ENCODE data around the gene SLMAP.
"Not testable (repeated sequence)": the region's sequence is repeated elsewhere in the genome, so short reads cannot be mapped to it uniquely, and the experiment has no call there.

The SLMAP gene

DNA sequence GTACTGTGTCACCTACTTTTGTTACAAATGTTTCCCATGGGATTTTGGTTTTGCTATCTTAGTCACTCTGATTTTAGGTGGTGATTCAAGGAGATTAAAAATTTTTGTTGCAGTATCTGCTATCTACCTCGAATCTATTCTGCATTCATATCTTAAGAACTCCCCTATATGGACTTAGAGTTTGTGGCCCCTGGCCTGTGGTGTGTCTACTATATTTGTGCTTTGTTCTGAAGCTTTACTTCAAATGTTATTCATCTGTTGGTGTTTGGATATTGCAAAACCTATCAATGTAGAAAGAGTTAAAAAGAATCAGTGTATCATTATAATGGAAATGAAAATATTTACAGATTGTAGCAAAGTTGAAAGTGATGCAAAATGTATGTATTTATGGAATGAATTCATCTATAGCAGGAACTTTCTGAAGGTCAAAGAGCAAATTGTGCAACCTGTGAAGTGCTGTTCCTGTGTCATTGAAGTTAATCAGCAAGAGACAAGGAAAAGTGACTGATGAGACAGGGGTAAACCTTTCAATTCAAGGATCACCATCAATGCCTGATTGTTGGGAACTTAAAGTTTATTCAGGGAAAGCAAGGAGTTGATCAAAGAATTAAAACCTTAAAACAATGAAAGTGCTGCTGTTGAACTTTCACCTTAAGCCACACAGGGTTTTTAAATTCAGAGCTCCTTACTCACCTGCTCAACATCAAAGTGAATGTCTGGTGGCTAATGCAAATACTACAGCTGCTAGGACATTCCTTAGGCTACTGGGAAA, 71.0 kb downstream of the SLMAP start:
- no peak for DNase-seq (ENCODE audit: low read depth in 1 of 2, low spot score in 1 of 2)

DNA sequence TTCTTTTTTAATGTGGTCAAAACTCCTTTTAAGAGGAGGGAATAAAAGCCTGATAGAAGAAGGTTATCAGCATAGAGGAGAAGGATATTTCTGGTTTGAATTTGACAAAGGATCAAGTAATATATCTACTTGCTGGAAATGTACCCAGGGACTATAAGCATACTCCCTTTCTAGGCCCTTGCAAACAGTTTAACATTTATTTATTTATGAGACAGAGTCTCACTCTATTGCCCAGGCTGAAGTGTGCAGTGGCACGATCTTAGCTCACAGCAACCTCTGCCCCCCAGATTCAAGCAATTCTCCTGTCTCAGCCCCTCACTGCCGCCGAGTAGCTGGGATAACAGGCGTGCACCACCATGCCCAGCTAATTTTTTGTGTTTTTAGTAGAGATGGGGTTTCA, 71.6 kb downstream of the SLMAP start:
- DNase-seq (ENCODE audit: low read depth in 1 of 2, low spot score in 1 of 2), result no peak

DNA sequence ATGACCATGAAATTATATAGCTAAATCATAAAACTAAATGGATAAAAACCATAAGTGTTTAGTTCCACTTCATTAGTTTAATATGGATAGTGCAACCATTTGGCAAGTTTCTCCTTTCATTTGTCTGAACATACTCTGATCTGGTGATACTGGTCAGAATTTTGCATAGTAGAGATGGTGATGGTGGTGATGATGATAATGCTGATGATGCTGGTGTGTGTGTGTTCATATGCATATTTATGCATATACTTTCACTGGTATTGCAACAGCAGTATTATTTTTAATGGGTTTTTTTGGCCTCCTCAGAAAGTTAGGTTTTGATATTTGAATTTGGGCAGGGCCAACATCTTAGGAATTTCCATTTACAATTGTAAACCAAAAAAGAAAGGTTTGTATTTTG, 76.4 kb downstream of the SLMAP start:
- DNase-seq (ENCODE audit: low read depth in 1 of 2, low spot score in 1 of 2), result no peak

DNA sequence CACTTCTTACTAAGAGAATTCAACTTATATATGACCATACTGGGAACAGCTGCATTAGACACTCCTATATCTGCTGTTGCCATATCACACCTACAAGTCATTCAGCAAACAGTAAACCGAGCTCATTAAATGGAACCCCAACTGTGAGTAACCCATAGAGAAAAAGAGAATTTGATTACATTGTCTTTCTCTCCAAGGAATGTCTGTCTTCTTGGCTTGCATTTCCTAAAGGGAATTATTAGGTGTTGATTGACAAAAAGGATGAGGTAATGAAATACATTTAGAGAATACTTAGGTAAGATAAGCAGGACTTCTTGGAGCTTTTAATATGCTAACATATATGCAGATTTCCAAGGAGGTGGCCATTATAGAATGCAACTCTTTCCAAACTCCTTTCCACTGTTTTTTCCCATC, 76.8 kb downstream of the SLMAP start:
- no peak for DNase-seq (ENCODE audit: low read depth in 1 of 2, low spot score in 1 of 2)

DNA sequence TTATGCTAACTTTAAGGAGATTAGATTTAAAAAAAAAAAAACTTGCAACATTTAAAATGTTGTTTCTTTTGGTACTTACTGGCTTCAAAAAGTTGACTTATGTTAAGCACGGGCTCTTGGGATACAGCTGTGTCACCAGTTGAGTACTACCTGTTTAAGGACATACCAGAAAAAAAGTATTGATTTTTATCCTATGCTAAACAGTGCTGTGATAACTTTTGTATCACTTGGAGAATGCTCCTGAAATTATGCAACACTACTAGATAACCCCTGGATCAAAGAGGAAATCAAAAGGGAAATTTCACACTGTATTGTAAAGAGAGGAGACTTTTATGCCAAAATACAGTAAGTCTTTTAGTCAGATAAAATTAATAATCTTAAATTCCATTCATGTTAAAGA, 77.7 kb downstream of the SLMAP start:
- DNase-seq (ENCODE audit: low read depth in 1 of 2, low spot score in 1 of 2), result no peak

DNA sequence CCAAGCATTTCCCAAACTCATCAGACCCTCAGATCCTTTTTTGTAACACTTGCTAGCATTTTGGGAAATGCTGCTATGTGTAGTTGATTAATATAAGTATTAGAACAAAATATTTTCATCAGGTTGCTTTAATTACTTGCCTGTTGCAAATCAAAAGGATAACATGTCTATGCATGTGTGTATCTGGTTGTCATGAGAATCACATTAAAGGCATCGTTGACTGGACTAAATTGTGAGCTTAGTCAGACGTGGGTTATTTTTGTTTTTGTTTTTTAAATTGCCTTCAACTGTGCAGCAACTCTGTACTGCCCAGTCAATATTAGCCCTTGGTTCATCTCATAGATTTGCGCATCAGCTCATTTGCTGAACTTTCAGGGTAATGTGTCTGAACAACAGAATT, 81.6 kb downstream of the SLMAP start:
- DNase-seq (ENCODE audit: low read depth in 1 of 2, low spot score in 1 of 2), result no peak

DNA sequence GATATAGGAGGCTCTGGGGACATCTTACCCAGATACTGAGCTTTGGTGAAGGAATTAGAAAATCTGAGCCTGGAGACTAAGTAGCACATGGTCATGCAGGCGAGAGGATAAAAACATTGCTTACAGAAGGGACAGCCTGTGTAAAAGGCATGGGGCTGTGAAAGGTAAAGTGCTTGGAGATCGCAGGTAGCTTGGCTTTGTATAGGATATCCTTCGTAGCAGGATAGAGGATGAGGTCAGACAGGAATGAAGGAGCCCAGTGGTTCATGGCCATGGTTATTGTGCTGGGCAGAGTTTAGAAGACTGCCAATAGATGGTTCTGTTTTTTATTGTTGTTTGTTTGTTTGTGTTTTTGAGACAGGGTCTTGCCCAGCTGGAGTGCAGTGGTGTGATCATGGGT, 82.5 kb downstream of the SLMAP start:
- no peak for DNase-seq (ENCODE audit: low read depth in 1 of 2, low spot score in 1 of 2)

DNA sequence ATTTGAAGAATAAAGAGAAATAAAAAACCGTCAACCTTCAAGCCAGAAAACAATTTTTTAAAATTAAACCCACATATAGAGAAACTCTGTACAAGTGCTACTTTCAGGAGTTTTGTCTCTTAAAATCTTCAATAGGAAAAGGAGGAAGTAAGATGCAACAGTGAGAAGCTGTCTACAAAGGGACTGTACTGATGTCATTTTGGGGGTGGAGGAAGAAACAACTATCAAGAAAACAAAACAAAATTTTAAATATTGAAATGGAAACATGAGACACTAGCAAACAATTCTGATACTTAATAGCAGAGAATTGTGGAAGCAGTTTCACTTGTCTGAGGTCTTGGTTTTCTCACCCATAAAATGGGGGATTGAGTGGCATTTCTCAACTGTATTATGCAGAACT, 84.4 kb downstream of the SLMAP start:
- DNase-seq (ENCODE audit: low read depth in 1 of 2, low spot score in 1 of 2), result no peak

DNA sequence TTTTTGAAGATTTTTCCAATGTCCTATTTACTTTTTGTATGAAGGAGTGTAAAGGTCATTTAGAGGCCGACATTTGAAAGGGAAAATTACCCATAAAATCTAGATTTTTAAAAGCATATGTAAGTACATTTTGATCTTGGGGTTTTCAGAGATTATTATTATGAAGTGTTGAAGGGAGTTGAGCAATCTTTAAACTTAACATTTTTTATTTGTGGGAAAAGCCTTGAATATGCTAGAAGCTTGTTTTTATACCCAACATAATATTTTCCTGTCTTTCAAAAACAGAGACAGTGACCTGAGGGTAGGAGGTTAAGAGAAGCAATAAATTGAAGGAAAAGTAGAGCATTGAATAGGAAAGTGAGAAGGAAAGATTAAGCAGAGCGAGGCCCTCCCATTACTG, 85.7 kb downstream of the SLMAP start:
- no peak for DNase-seq (ENCODE audit: low read depth in 1 of 2, low spot score in 1 of 2)

DNA sequence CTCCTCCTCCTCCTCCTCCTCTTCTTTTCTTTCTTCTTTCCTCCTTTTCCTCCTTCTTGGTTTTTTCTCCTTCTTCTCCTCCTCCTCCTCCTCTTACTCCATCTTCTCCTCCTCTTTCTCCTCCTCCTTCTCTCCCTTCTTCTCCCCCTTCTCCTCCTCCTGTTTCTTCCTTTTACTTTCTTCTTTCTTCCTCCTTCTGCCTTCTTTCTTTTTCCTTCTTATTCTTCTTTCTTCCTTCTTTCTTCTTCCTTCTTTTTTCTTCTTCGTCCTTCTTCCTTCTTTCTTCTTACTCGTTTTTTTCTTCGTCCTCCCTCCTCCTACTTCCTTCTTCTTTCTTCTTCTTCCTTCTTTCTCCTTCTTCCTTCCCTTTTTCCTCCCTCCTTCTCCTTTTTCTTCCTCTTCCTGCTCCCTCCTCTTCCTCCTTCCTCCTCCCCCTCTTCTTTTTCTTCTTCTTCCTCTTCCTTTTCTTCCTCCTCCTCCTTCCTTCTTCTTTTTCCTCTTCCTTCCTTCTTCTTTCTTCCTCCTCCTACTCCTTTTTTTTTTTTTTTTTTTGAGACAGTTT, 92.1 kb downstream of the SLMAP start:
- DNase-seq (ENCODE audit: low read depth in 1 of 2, low spot score in 1 of 2), result no peak

DNA sequence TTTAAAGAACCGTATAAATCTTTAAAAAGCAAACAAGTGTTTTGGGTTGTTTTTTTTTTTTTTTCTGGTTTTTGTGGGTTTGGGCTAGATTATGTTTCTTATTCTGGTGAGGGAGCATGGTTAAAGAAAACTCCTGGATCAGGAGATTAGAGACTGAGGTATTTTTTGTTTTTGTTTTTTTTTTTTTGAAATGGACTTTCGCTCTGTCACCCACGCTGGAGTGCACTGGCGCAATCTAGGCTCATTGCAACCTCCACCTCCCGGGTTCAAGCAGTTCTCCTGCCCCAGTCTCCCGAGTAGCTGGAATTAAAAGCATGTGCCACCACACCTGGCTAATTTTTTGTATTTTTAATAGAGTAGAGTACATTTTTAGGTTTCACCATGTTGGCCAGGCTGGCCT, 95.2 kb downstream of the SLMAP start:
- DNase-seq (ENCODE audit: low read depth in 1 of 2, low spot score in 1 of 2), result no peak

DNA sequence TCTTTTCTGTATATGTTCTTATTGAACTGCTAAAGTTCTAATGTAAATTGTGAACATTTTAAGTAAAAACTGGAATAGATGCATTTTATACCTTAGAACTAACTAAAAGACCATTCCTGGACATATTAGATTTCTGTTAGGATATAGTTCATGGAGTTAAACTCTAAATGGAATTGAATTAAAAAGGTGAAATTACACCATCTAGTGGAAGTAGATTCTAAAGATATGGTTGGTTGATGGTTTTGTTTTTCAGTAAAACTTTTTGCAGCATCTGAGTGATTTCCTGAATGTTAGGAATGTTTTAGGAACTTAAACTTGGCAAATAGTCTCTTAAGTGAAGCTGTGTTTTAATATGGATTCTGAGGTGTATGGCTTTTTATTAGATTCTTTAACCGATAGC, 96.8 kb downstream of the SLMAP start:
- DNase-seq (ENCODE audit: low read depth in 1 of 2, low spot score in 1 of 2), result no peak

DNA sequence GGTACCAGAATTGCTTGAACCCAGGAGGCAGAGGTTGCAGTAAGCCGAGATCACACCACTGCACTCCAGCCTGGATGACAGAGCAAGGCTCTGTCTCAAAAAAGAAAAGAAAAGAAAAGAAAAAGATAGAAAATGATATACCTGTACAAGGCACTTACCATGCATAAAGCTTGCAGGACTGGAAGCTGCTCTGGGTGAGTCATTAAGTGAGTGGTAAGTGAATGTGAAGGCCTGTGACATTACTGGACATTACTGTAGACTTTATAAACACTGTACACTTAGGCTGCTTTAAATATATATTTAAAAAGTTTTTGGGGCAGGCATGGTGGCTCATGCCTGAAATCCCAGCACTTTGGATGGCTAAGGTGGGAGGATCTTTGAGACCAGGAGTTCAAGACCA, 99.2 kb downstream of the SLMAP start:
- DNase-seq (ENCODE audit: low read depth in 1 of 2, low spot score in 1 of 2), result no peak

DNA sequence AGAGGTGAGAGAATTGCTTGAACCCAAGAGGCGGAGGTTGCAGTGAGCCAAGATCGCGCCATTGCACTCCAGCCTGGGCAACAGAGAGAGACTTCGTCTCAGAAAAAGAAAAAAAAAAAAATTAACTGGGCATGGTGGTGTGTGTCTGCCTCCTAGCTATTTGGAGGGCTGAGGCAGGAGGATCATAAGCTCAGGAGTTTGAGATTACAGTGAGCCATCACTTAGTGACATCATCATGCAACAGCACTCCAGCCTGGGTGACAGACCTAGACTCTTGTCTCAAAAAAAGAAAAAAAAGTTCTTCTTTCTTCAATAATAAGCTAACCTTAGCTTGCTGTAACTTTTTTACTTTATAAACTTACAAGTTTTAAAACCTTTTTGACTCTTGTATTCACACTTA, 99.8 kb downstream of the SLMAP start:
- DNase-seq (ENCODE audit: low read depth in 1 of 2, low spot score in 1 of 2), result no peak

DNA sequence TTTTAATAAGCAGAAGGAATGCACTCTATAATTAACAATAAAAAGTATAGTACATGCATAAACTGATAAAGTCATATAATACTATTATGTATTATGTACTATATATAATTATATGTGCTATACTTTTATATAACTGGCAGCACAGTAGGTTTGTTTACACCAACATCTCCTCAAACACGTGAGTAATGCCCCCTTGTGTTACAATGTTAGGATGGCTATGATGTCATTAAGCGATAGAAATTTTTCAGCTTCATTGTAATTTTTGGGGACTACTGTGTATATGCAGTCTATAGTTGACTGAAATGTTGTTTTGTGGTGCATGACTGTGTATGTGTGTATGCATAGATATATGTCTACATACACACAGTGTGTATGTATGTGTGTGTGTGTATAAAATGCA, 100.6 kb downstream of the SLMAP start:
- no peak for DNase-seq (ENCODE audit: low read depth in 1 of 2, low spot score in 1 of 2)

DNA sequence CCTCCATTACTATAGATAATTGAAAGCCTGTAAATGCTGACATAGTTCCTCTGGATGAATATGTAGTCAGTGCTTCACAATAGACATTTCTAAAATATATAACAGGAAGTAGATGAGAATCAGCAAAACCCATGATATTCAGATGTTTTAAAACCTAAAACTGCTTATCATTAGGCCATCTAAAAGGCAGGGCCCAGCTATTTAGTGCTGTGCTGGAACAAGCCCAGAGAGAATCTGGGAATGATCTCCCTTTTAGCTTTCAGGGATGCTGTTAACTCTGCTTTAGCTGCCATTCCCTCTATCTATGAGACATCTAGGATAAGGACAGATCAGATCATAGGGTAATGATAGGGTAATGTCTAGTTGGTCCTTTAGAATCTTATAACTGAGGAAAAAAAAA, 106.8 kb downstream of the SLMAP start:
- DNase-seq (ENCODE audit: low read depth in 1 of 2, low spot score in 1 of 2), result no peak

DNA sequence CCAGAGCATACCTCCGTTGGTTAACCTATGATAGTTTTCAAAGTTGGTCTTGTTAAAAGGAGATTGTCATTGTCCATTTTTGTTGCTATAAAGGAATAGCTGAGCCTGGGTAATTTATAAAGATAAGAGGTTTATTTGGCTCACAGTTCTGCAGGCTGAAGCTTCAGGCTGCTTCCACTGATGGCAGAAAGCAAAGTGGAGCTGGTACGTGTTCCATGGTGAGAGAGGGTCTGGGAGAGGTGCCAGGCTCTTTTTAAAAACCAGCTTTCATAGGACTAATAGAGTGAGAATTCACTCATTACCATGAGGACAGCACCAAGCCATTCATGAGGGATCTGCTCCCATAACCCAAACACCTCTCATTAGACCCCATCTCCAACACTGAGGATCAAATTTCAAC, 107.3 kb downstream of the SLMAP start:
- no peak for DNase-seq (ENCODE audit: low read depth in 1 of 2, low spot score in 1 of 2)

DNA sequence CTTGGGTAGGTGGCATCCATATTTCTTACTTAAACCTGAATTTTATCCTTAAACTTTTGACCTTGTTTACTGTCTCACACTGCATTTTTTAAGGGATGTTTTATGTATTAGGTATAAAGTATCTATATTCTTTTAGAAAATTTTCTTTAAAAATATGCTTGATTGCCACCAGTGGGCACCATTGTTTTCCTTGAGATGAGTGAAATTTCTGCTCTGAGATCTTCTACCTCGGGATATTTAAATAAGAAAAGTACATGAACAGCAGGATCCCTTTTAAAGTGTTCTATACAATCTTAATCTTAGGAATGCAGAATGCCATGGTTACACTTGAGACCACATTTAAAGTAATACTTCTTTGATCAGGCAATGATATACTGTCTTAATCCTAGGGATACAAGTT, 108.7 kb downstream of the SLMAP start:
- no peak for DNase-seq (ENCODE audit: low read depth in 1 of 2, low spot score in 1 of 2)

DNA sequence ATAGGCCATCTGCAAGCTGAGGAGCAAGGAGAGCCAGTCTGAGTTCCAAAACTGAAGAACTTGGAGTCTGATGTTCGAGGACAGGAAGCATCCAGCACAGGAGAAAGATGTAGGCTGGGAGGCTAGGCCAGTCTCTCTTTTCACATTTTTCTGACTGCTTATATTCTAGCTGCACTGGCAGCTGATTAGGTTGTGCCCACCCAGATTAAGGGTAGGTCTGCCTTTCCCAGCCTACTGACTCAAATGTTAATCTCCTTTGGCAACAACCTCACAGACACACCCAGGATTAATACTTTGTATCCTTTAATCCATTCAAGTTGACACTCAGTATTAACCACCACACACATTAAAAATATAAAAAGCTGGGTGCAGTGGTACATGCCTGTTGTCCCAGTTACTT, 113.0 kb downstream of the SLMAP start:
- not testable (repeated sequence) for DNase-seq (ENCODE audit: low read depth in 1 of 2, low spot score in 1 of 2)

DNA sequence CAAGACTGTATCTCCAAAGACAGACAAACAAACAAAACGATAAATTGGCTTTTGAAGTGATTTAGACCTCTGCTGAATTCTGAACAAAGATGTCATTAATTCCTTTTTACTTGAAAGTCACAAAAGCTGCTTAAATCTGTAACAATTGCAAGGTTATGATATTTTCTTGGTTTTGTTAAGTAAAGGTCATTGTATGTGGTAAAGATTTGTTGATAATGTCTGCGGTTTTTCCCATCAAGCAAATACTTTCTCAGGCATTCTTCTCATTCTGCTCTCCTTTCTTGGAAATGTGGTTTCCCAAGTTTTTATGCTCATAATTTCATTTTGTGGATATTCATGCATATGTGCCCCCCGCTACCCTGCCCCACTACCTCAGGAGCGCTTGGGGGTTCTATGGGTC, 116.5 kb downstream of the SLMAP start:
- no peak for DNase-seq (ENCODE audit: low read depth in 1 of 2, low spot score in 1 of 2)

DNA sequence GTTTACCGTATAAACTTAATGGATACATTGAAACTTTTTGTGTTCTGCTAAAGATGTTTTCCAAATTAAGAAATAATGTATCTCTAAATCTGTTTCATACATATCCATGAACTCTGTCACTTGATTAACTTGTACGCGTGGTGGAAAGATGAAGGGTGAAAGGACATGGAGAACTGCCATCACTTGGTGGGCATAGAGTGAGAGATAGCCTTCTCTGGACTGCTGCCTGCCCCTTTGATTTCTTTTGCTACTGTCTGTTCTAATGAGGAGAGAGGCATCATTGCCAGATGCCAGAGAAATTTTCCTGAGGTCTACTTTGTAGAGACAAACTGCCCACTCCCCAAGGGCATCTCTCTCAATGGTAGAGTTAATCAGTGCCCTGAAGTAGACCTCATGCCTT, 120.5 kb downstream of the SLMAP start:
- DNase-seq (ENCODE audit: low read depth in 1 of 2, low spot score in 1 of 2), result no peak

DNA sequence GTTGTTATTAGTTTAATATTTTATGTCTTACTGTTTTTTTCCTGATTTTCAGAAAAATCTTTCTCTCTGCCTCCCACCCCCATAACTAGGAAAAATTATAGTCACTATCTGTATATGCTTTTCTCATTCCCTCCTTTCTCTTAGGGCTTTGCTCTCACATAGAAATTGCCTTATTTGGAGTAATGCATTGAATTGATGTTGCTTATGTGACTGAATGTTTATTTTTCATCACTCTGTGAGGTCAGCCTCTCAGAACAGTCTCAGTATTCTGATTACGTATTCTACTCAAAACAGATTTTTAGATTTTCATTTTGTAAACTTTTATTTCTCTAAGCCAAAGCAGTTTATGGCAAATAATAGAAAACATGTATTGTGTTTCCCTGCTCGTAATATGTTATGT, 121.0 kb downstream of the SLMAP start:
- DNase-seq (ENCODE audit: low read depth in 1 of 2, low spot score in 1 of 2), result no peak

DNA sequence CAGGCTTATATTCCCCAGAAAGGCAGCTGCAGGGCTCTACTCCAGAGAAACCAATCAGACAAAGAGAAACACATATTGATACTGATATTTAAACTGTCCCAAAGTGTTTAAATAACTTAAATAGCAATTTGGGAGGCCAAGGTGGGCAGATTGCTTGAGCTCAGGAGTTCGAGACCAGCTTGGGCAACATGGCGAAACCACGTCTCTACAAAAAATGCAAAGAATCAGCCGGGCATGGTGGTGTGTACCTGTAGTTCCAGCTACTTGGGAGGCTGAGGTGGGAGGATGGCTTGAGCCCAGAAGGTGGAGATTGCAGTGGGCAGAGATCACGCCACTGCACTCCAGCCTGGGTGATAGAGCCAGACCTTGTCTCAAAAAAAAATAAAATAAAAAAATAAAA, 128.3 kb downstream of the SLMAP start:
- not testable (repeated sequence) for DNase-seq (ENCODE audit: low read depth in 1 of 2, low spot score in 1 of 2)
